Medulla oblongata (tissue), 1 donor: ENCODE measurements around the gene EZR.

Experiments used
- DNase-seq: peaks from one replicate; pipeline ENCODE4 v3.0.0-alpha.2; 2015; ENCODE audit errors: extremely low spot score

EZR gene

GRCh38 chr6:158729906-158730540 lies 89.1 kb downstream of the EZR start:
- no peak for DNase-seq

- no peak for DNase-seq
Measured at GRCh38 chr6:158725704-158726103, 93.5 kb downstream of the EZR start.

GRCh38 chr6:158722176-158722729 lies 96.9 kb downstream of the EZR start:
- no peak for DNase-seq

GRCh38 chr6:158718461-158719046 lies 100.6 kb downstream of the EZR start:
- DNase-seq: peak; percentile 36

- no peak for DNase-seq
Measured at GRCh38 chr6:158717341-158718330, 101.5 kb downstream of the EZR start.
